HG03025 (cell line): Measurements from ENCODE around the gene MGAT4B.

Experiments
- ATAC-seq: cut with Tn5 transposase; IDR thresholded peaks from one replicate; pipeline ENCODE4 v1.9.1; 2021; ENCODE audit warnings: mild to moderate bottlenecking, moderate library complexity; ENCODE audit not compliant: unreplicated experiment, low FRiP score

MGAT4B gene

DNA sequence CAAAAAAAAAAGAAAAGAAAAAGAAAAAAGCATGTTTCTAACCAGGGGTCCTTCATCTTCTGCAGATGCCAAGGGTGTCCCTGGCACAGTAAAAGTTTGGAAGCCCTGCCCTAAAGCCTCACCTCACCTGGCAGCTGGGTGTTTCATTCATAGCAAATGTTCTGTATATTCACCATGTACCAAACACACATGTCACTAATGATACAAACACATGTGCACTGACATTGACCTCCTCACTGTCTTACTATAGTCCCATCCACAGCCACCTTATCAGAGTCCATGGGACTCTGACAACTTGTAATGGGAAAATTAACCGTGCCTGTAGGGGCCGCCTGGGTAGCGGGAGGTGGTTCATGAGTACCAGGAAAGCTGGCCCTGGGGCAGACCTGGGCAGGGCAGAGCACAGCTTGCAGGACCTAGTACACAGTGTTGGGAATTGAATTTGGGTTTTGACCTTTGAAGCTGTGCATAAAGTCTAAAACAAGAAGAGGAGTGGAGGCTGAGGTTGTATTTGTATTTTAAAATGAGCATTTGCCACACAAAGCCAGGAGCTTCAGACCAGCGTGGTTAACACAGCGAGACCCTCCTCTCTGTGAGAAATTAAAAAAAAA, 6.4 kb upstream of the MGAT4B start:
- no peak for ATAC-seq

DNA sequence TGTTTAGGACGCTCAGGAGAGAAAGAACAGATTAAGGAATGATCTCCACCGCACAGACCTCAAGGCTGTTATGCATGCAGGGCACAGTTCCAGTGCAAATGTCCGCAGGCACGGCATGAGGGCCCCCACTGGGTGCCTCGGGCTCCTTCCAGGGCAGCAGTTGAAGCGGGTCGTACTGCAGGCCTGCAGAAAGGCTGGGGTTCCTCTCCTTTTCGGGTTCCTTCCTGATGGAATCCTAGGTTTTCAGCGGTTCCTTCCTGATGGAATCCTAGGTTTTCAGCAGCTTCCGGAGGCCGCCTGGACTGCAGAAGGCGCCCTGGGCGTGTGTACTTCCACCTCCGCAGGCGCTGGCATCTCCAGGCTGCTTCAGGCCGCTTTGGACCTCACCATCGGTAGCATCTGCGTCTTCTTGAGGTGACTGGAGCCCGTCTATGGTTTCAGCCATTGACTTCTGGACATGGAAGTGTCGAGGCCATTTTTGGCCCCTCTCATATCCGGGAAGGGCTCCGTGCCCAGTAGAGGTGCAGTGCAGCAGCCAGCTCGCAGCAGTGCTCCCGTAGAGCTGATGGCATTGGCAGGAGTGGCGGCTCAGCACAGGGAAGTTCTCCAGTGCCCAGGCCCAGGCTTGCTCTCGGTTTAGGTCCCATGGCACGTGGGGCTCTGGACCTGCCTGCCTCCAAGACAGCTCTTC, 5.6 kb upstream of the MGAT4B start:
- ATAC-seq = no peak

DNA sequence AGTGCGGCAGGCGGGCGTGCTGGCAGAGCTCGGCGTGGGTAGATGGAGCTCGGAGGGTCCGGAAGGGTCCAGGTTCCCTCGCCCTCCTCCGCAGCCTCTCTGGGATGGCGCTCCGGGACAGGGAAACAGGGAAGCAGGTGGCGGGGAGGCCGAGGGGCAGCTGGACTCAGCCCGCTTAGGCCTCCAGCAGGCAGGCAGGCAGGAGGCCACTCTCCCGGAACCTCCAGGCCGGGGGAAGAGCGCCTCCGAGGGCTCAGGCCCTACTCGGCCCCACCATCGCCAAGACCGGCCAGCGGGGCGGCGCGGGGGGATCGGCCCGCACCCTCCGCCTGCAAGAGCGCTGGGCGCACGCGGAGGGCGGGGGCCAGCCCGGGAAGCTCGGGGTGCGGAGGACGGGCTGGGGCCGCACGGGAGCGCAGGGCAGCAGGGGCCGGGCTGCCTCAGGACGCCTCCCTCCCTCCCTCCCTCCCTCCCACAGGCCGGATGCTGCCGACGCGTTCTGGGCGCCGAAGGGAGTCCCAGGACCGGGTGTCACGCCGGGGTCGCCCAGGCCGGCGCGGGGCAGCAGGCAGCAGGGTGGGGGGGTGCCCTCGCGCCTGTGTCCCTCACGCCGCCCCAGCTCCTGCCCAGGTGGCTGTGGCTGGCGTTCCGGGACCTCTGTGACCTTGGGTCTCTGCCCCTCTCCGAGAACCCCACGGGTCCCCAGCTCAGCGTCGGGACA, 977 bp downstream of the MGAT4B start:
- ATAC-seq = peak; percentile 20

DNA sequence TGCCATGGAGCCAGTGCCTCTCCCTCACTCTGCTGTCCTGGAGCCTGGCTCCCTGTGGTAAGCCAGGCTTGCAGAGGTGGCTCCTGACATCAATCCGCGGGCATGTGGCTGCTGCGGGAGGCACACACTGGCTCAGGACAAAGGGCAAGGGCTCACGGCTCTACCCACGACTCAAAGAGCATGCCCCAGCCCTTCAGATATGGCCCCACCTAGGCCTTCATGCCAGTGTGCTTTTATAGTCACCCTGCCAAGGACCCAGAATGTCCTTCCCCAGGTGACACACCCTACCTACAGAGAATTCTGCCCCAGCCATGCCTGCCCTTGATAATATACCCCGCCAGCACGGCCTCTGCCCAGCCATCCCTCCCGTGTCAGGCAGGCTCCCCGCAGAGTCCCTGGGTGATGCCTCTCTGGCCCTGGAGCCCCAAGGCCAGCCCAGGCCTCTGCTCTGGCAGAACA, 1.6 kb downstream of the MGAT4B start:
- ATAC-seq = no peak

DNA sequence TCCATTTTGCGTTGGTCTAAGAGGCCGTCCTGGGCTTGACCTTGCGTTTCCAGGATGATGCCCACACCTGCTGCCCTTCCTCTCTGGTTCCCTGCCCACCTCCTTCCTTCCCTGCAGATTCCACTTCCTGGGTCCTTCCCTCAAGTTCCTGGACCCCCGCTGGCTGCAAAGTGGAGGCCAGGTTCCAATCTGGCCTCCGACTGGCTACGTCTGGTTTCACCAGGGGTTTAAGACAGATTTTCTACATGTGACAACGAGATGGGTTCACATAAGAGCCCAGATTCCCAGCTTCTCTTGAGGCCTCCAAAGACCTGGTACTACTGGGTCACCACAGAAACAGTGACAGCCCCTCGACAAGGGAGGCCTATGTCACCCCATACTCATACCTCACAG, 2.1 kb downstream of the MGAT4B start:
- ATAC-seq = no peak

DNA sequence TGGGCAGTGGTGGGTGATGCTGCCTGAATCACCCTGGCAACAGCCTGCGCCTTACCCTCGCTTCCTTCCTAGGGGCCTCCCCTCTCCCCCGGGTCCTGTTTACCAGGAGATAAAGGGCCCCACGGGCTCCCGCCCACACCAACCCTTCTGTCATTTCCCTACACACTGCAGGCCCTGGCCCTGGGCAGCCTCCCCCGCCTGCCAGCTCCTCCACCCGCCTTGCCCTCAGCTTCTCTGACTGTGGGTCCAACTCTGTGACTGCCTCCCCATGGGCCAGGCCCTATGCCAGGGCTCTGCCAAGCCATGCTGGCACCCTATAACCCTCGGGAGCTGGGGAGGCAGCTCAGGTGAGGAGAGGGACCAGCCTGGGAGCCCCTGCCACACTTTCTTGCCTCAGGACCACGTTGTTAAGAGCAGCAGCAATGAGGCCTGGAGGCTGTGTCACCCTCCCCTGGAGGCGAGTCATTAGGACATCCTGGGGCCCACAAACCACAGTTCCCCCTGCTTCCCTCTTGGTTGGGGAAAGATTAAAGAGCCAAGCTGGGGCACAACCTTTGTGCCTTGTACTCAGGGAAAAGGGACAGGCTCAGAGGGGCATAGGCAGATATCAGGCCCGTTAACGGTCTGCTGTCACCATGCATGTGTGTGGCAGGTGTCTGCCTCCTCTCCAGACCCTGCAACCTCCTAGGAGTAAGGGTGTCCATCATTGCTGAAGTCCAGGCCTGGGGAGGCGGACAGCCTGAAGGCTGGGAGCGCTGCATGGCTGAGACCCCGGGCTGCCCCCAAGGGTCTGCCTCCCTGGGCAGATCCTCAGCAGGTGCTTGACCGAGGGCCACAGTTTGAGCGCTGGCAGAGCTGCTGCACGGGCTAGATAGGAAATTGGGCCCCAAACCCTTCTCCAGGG, 2.8 kb downstream of the MGAT4B start:
- ATAC-seq = no peak

DNA sequence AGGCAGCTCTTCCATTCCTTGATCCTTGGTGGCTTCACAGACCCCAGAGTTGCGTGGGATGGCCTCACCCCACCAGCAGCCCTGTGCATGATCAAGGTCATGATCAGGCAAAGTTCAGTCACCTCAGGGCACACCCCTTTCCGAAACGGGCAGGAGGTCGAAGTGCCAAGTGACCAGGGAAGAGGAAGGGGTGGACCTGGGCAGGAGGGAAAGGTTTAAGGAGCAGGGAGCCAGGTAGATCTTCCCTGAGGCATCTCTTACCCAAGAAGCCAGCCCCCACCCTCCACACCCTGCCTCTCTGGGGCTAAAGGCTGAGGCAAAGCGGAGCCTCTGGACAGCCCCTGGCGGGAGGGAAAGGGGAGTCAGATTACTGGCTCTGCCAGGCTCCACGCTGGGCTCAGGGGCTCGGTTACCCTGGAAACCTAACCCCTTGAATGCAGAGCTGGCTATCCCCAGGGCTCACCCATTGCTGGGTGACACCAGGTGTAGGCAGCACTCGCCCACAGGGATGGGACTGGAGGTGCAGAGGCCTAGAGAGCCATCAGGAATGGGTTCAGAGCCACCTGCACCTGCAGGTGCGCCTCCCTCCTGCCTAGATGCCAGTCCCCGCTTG, 3.6 kb downstream of the MGAT4B start:
- ATAC-seq = no peak

DNA sequence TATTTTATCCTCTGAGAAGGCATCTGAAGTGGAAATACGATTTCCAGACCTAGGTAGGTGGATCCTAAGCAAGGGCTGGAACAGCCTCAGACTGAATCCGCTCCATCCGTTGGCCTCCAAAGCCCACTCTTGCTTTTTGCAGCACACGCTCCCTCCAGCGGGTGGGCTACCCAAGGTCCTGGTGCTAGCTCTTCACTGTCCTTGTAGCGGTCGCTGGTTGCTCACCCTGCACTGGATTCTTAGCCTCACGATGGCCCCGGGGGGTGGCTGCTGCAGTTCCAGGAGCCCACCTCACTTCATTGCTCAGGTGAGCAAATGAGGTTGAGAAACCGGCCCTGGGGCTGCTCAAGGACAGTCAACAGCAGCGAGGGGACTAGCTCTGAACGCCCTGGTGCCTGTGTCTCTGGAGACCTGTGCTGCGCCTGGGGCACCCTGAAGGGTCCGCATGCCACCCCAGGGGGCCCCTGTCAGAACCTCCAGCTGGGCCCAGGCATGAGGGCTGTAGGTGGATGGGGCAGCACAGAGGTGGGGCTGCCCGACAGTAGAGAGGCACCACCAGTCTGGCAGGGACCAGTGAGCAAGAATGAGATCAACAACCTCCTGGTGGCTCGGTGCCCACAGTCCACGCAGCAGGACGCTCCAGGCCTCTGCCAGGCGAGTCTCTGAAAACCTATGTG, 4.3 kb downstream of the MGAT4B start:
- ATAC-seq = no peak

DNA sequence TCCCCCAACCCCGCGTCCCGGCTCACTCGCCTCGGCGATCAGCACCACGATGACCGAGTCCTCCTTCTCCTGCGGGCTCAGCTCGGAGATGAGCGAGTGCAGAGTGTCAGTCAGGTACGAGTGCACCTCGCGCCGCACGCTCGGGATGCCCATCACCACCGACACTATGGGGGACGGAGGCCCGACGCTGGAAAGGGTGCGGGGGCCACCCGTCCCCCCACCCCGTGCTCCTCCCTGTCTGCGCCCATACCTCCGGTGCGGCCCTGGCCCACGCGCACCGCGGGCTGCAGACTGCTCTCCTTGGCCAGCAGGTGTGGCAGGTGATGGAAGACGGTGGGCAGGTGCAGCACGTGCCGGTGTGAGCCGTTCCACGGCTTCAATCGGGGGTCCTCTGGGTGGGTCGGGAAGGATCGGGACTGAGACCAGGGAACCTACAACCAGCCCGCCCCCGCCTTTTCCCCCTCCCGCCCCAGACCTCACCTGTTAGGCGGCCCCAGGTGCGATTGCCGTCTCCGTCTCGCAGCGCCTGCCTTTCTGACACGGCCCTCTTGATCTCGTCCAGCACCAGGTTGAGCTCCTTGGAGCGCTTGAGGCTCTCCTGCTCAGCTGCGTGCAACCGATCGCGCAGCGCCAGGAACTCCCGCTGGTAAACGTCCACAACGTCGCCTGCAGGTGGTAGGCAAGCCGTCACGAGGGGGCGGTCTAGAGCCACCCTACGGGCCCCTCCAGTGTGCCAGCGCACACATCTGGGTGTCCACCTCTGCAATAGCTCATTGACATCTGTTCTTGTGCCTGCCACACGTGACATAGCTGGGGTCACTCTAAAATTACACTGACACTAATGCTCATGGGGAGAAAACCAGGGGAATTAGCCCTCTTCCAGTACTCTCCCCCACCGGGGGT, 5.1 kb downstream of the MGAT4B start:
- no peak for ATAC-seq

DNA sequence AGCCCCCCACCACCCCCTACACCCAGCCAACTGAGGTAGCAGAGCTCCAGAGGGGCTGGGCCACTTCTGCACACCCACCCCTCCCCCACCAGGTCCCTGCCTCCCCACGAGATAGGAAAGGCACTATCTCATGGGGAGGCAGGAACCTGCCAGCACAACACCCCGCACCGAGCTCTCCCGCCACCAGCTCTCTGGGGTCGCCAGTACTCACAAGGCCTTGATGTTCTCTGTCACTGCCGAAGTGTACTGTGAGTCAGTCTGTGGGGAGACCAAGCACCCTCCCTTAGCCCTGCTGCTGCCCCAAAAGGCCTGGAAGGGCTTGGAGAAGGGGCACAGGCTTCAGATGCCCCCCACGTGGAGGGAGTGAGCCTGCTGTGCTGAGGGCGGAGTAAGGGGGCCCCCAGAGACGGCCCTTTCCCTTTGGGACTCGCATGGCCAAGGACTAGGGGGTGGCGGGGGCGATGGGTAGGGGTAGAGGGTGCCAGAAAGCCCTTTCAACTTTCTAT, 5.9 kb downstream of the MGAT4B start:
- ATAC-seq = no peak

DNA sequence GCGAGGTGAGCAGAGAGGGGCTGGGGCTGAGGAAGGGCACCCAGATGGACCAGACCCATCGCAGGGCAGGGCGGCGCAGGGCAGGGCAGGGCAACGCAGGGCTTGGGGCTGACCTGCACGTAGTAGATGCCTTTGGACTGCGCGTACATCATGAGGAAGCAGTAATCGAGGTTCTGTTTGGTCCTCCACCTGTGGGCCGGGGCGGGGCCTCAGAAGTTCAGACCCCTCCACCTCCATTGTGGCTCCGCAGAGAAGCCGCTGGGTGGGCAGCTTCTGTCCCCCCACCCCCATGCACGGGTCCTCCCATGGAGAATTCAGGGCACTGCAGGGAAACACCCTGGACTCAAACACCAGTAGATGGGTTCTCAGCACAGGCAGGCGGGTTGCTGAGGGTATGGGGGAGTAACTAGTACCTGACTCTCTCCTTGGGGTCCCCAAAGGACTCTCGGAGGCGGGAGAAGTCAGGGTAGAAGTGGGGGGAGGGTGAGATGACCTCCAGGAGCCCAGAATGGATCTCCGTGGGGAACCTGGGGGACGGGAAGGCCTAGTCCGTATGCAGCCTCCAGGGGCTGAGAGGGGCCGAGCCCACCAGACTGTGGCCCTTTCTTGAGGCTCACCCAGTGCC, 6.5 kb downstream of the MGAT4B start:
- ATAC-seq = no peak

DNA sequence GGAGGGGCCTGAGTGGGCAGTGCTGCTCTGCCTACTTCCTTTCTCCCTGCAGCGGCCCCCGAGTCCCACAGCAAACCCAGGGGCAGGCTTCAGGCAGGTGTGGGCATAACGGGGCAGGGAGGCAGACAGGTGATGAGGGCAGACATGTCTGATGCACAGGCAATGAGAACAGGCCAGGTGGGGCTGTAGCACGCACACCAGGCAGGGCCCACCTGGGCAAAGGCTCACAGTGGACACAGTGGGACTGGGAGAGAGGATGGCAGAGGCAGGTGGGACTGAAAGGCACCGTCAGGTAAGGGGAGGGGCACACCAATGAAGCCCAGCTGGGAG, 7.1 kb downstream of the MGAT4B start:
- ATAC-seq = no peak

DNA sequence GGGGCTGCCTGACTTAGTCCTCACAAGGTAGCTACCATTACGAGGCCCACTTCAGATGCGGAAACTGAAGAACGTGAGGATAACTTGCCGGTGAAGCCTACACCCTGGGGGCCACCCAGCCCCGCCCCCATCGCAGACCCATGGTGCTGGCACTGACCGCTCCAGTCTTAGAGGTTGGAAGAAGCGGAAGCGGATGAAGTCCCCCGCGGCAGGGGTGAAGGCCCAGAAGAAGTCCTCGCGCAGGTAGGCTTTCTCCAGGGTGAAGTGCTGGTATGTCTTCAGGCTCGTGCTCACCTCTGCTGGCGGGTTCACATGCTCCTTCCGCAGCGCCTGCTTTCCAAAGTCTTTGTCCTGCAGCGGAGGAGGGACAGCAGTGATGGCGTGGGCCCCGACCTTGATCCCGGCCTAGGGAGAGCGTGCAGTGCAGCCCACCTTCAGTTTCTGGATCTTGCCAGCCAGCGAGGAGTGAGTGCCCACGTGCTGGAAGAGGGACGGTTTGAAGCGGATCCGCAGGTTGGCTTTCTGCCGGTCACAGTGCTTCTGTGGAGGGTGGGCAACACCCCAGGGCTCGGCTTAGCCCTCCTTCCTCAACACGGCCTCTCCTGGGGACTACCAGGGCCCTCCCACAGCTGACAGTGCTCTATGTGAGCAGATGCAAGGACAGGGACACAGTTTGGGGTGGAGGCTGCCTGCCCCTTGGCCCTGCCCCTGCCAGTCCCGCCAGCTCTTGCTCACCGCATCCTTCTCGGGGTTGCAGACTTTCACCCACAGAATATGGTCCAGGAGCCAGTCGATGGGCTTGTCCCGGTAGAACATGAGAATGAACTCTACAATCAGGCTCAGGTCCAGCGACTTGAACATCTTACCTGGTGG, 7.7 kb downstream of the MGAT4B start:
- ATAC-seq = no peak

DNA sequence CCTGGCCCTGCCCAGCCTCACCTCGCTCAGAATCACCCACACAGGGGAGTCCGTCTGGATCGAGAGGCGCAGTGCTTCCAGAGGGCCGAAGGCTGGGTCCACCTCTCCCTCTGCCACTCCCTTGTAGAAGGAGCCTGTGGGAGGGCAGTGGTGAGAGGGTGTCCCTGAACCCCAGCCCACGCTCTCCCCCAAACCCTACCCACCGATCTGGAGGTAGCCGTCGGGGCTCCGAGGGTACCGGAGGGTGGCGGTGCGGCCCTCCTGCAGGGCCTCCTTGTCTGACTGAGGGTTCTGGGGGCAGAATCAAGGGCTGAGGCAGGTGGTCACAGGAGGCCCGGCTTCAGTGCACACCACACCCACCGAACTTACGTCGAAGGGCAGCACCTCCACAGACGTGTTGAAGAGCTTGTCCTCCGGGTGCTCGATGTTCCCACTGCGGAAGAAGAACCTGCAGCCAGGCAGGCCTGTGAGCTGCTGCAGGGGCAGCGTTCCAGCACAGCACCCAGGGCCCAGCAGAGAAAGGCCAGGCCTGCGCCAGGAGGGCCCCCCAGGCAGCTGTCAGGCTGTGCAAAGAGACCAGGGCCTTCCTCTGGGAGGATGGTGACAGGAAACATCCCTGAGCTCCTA, 8.4 kb downstream of the MGAT4B start:
- ATAC-seq = no peak

DNA sequence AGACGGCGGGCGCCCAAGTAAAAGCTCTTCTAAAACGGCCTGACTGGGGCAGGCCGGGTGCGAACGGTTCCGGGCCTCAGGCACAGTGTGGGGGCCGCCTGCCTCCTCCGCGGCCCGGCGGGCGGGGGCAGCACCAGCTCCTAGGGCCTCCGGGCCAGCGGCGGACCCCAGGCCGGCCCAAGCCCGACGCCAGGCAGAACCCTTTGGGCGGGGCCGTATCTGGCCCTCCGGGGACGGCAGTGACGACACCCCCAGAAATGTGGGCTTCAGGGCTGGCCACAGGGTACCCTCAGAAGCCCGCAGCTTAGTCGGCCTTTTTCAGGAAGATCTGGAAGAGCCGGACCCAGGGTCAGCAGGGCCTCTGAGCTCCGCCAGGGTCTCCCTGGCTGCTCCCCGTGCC, 8.9 kb downstream of the MGAT4B start:
- no peak for ATAC-seq

DNA sequence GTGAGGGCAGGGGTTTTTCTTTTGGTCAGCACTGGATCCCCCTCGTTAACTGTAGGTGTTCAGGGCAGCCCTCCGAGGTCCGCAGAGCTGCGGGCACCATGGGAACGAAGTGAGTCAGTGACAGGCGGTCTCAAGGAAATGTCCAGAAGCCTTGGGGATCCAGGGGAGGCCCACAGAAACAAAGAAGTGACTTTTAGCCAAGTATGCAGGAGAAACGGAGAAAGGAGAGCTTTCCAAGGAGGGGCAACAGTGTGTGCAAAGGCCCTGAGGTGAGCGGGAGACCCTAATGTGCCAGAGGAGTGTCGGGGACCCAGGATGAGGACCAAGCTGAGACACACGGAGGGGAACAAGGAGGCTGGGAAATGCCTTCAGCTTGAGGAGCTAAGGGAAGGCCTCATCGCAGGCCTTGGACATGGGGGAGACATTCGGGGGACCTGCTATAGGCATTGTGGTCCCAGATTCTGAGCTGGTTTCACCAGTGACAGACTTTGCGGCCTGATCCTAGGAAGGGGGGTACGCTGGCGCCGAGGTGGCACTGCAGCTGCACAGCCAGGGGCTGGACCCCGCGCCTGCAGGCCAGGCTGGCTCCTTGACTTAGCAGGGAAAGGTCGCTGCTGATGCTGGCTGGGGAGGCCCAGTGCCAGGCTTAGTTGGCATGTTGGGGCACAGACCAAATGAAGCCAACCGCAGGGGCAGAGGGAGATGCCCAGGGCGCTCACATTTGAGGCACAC, 9.6 kb downstream of the MGAT4B start:
- ATAC-seq = no peak
